CD4-positive, alpha-beta memory T cell (primary cell): Measurements from ENCODE around the gene JAKMIP1. TPM values are rescaled to one million over a fixed set of nuclear protein-coding genes. Genes with fewer than 3 reads are reported as not detected.

Experiments used
- CTCF ChIA-PET: fragments of 350-600 bp; sonication (Branson Sonifier 250); formaldehyde crosslinking; loops from one replicate; lab custom pipeline; 2021; ENCODE audit warnings: inconsistent platforms; ENCODE audit not compliant: partially characterized antibody; lab: Charles Lee
- POLR2A ChIA-PET: fragments of 350-600 bp; sonication (Branson Sonifier 250); formaldehyde crosslinking; loops from one replicate; lab custom pipeline; 2021; ENCODE audit not compliant: partially characterized antibody; lab: Charles Lee
- DNase-seq, 5 donors: peaks; one replicate each; pipeline versions ENCODE4 v3.0.0 to v3.0.0-alpha.2; 2020 to 2022; ENCODE audit warnings: mixed read lengths in 1 of 5
- H3K27ac ChIP-seq: one replicate; pipeline ENCODE4 v1.7.0; 2013; ENCODE audit warnings: low read depth, low read length
- H3K27me3 ChIP-seq: 2 replicates; pipeline ENCODE4 v1.7.0; 2013; ENCODE audit warnings: mild to moderate bottlenecking, low read length, moderate library complexity; ENCODE audit not compliant: insufficient read depth
- H3K36me3 ChIP-seq: 2 replicates; pipeline ENCODE4 v1.7.0; 2013; ENCODE audit warnings: mild to moderate bottlenecking, low read length, moderate library complexity; ENCODE audit not compliant: insufficient read depth
- H3K4me1 ChIP-seq: 2 replicates; pipeline ENCODE4 v1.7.0; 2013; ENCODE audit warnings: mild to moderate bottlenecking, low read length, moderate library complexity; ENCODE audit not compliant: insufficient read depth
- H3K4me3 ChIP-seq, 2 donors: one replicate each; pipeline ENCODE4 v1.7.0; 2013; ENCODE audit warnings: low read length in 2 of 2, mild to moderate bottlenecking in 1 of 2
- H3K9me3 ChIP-seq, 2 donors: one replicate each; pipeline ENCODE4 v1.7.0; 2013; ENCODE audit warnings: low read length in 2 of 2, control low read depth in 1 of 2; ENCODE audit not compliant: control insufficient read depth in 1 of 2
- H3K27ac Mint-ChIP-seq, 7 donors: one replicate each; pipeline ENCODE4 v1.8.0; 2020 to 2021; ENCODE audit warnings: mixed read lengths in 7 of 7, mild to moderate bottlenecking in 6 of 7, inconsistent platforms in 3 of 7, moderate library complexity in 3 of 7
- H3K27me3 Mint-ChIP-seq, 2 donors: one replicate each; pipeline ENCODE4 v1.8.0; 2020 to 2021; ENCODE audit warnings: mixed read lengths in 2 of 2
- H3K36me3 Mint-ChIP-seq, 2 donors: one replicate each; pipeline ENCODE4 v1.8.0; 2020 to 2021; ENCODE audit warnings: mixed read lengths in 2 of 2, inconsistent platforms in 1 of 2, mild to moderate bottlenecking in 1 of 2
- H3K4me1 Mint-ChIP-seq, 4 donors: one replicate each; pipeline ENCODE4 v1.8.0; 2020 to 2021; ENCODE audit warnings: mixed read lengths in 4 of 4, mild to moderate bottlenecking in 1 of 4
- H3K4me3 Mint-ChIP-seq, 8 donors: one replicate each; pipeline ENCODE4 v1.8.0; 2020 to 2021; ENCODE audit warnings: mixed read lengths in 8 of 8, mild to moderate bottlenecking in 7 of 8, moderate library complexity in 6 of 8, inconsistent platforms in 3 of 8
- H3K9me3 Mint-ChIP-seq, 8 donors: one replicate each; pipeline ENCODE4 v1.8.0; 2020 to 2021; ENCODE audit warnings: mixed read lengths in 8 of 8, mild to moderate bottlenecking in 5 of 8, inconsistent platforms in 3 of 8, moderate library complexity in 1 of 8
- intact Hi-C: fragments of 100-400 bp; cut with micrococcal nuclease; formaldehyde crosslinking; loops from one replicate; pipeline ENCODE4 v1.15.1; 2023
- polyA plus RNA-seq, 2 donors: library from polyadenylated mRNA; unstranded; fragments of 300-500 nt; fragmentation: Illumina TruSeq; gene quantifications; one replicate each; pipeline ENCODE4 v1.2.3, GENCODE V29; 2021
- total RNA-seq, 2 experiments: library from RNA; stranded (reverse); gene quantifications; one replicate each; pipeline ENCODE4 v1.2.3, GENCODE V29; 2021

Gene JAKMIP1
- total and polyA plus RNA-seq, 4 experiments from 2014 or later, result 2.5 to 11.5 (median 3.3) TPM

- H3K27ac ChIP-seq, result no peak overlapping the region
- peaks cover 10 to 15% of the 10 kb centered on the region in 2 donors for H3K36me3 Mint-ChIP-seq
- no peak overlapping the region for H3K27ac Mint-ChIP-seq
- H3K36me3 ChIP-seq, result no peaks in the 10 kb centered on the region
- H3K4me3 ChIP-seq, result no peak overlapping the region
- ChIA-PET POLR2A (interaction anchor here (2.1 kb wide), 1 partner anchor 9 kb away, joined by 15 read pairs; the partner anchor contains the start of gene JAKMIP1), CTCF (interaction anchor here (1.5 to 2.0 kb wide), 2 partner anchors 8 to 11 kb away, joined by 3 to 11 read pairs; no protein-coding TSS in a partner anchor)
- H3K27me3 Mint-ChIP-seq, result no peaks in the 10 kb centered on the region
- H3K4me1 Mint-ChIP-seq, result peaks cover 4 to 37% (median 7%) of the 10 kb centered on the region in 4 donors
- H3K9me3 Mint-ChIP-seq, result peaks cover 0 to 24% (median 8%) of the 10 kb centered on the region in 8 donors
- intact Hi-C loops, result no loop called here
- H3K4me1 ChIP-seq, result peaks cover 4% of the 10 kb centered on the region
- H3K4me3 Mint-ChIP-seq, result no peak overlapping the region
- no peak for DNase-seq
- no peaks in the 10 kb centered on the region for H3K27me3 ChIP-seq
- H3K9me3 ChIP-seq, result no peaks in the 10 kb centered on the region
These were observed 9.9 kb downstream of the JAKMIP1 start for GRCh38 chr4:6190486-6190885.

- H3K27ac ChIP-seq, result no peak overlapping the region
- no peaks in the 10 kb centered on the region for H3K9me3 ChIP-seq
- H3K27me3 ChIP-seq, result no peaks in the 10 kb centered on the region
- peaks cover 10 to 42% (median 13%) of the 10 kb centered on the region in 4 donors for H3K4me1 Mint-ChIP-seq
- POLR2A ChIA-PET, result no interaction called here
- peaks cover 9% of the 10 kb centered on the region for H3K4me1 ChIP-seq
- no peaks in the 10 kb centered on the region for H3K27me3 Mint-ChIP-seq
- no peaks in the 10 kb centered on the region for H3K36me3 ChIP-seq
- no peak overlapping the region for H3K4me3 ChIP-seq
- CTCF ChIA-PET, result interaction anchor here (0.9 kb wide), 1 partner anchor 37 kb away, joined by 3 read pairs; no protein-coding TSS in a partner anchor
- intact Hi-C loops, result loop anchor here (10.0 kb wide), 1 partner anchor 55 kb away; no protein-coding TSS in a partner anchor
- DNase-seq, result no peak
- no peak overlapping the region for H3K4me3 Mint-ChIP-seq
- H3K9me3 Mint-ChIP-seq, result peaks cover 0 to 24% (median 8%) of the 10 kb centered on the region in 8 donors
- no peak overlapping the region for H3K27ac Mint-ChIP-seq
- peaks cover 10 to 15% of the 10 kb centered on the region in 2 donors for H3K36me3 Mint-ChIP-seq
These were observed 10.8 kb downstream of the JAKMIP1 start for GRCh38 chr4:6189511-6189910.

GRCh38 chr4:6188687-6189305 is 11.6 kb downstream of the JAKMIP1 start:
- Mint-ChIP-seq H3K4me1 (peaks cover 17 to 49% (median 19%) of the 10 kb centered on the region in 4 donors), H3K27ac (no peak overlapping the region), H3K4me3 (no peak overlapping the region), H3K36me3 (peaks cover 10 to 15% of the 10 kb centered on the region in 2 donors), H3K9me3 (peaks cover 0 to 24% (median 8%) of the 10 kb centered on the region in 8 donors), H3K27me3 (no peaks in the 10 kb centered on the region)
- no peak for DNase-seq
- ChIA-PET CTCF (no interaction called here), POLR2A (no interaction called here)
- Histone ChIP-seq H3K9me3 (no peaks in the 10 kb centered on the region), H3K27me3 (no peaks in the 10 kb centered on the region), H3K36me3 (no peaks in the 10 kb centered on the region), H3K27ac (no peak overlapping the region), H3K4me1 (peaks cover 16% of the 10 kb centered on the region), H3K4me3 (no peak overlapping the region)
- intact Hi-C loops, result loop anchor here (10.0 kb wide), 1 partner anchor 54 kb away; no protein-coding TSS in a partner anchor

DNA sequence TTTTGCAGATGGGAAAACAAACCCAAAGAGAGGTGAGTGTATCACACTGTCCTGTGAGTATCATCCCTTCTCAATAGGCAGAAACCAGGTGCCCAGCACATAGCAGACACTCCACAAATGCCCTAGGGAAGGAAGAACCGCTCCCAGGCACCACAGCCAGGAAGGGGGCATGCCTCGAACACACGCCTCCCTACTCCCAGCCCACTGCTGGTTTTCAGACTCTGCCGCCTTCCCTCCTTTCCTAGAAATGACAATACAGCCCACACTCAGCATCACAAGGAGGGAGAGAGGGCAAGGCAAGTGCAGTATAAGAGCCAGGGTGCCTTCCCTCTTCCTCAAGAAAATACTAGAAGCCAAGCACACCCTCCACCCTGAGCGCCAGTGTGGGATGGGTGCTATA is 16.2 kb downstream of the JAKMIP1 start:
- Mint-ChIP-seq H3K36me3 (peaks cover 9 to 11% of the 10 kb centered on the region in 2 donors), H3K9me3 (peaks cover 0 to 29% (median 13%) of the 10 kb centered on the region in 8 donors), H3K27ac (peak overlapping the region in 4 of 7 donors; percentile 29 to 89 (median 78)), H3K4me1 (peaks cover 50 to 73% (median 59%) of the 10 kb centered on the region in 4 donors), H3K4me3 (peak overlapping the region in 5 of 8 donors; percentile 26 to 78 (median 57)), H3K27me3 (no peaks in the 10 kb centered on the region)
- no peak for DNase-seq
- intact Hi-C loops, result loop anchor here (2.0 to 10.0 kb wide), 2 partner anchors 15 to 49 kb away; no protein-coding TSS in a partner anchor
- H3K27ac ChIP-seq, result no peak overlapping the region
- ChIA-PET CTCF (no interaction called here), POLR2A (interaction anchor here (5.3 kb wide), 1 partner anchor 15 kb away, joined by 71 read pairs; the partner anchor contains the start of gene JAKMIP1)
- H3K4me3 ChIP-seq, result no peak overlapping the region
- H3K4me1 ChIP-seq, result peaks cover 60% of the 10 kb centered on the region
- H3K36me3 ChIP-seq, result no peaks in the 10 kb centered on the region
- no peaks in the 10 kb centered on the region for H3K9me3 ChIP-seq
- no peaks in the 10 kb centered on the region for H3K27me3 ChIP-seq

DNA sequence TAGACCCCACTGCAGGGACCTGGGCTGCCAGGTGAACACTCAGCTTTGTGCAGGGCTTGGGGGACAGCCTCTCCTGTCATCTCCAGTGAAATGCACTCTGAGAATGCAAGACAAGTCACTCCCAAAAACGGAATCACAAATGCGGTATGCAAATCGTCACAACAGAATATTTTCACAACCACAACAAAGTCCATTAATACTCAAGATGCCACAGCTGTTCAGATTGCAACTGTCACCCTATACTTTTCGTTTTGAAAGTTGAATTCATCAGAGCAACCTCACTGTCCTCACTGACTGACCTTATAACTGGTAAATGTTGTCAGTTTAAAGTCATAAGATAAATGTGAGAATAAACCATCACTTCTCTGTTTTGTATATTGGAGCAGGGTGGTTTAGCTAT is 16.6 kb downstream of the JAKMIP1 start:
- H3K36me3 ChIP-seq, result no peaks in the 10 kb centered on the region
- no peaks in the 10 kb centered on the region for H3K27me3 Mint-ChIP-seq
- ChIA-PET POLR2A (interaction anchor here (0.6 to 5.3 kb wide), 2 partner anchors 11 to 15 kb away, joined by 3 to 71 read pairs; partner anchors contain the start of gene JAKMIP1), CTCF (interaction anchor here (3.9 to 4.7 kb wide), 2 partner anchors 16 to 49 kb away, joined by 13 to 23 read pairs; partner anchors contain the start of gene JAKMIP1)
- peaks cover 64% of the 10 kb centered on the region for H3K4me1 ChIP-seq
- H3K4me3 ChIP-seq, result no peak overlapping the region
- no peaks in the 10 kb centered on the region for H3K27me3 ChIP-seq
- H3K4me3 Mint-ChIP-seq, result peak overlapping the region in 7 of 8 donors; percentile 41 to 78 (median 57)
- H3K4me1 Mint-ChIP-seq, result peaks cover 55 to 77% (median 63%) of the 10 kb centered on the region in 4 donors
- no peaks in the 10 kb centered on the region for H3K9me3 ChIP-seq
- H3K27ac ChIP-seq, result no peak overlapping the region
- H3K9me3 Mint-ChIP-seq, result peaks cover 0 to 29% (median 13%) of the 10 kb centered on the region in 8 donors
- peak in 4 of 5 donors; percentile 27 to 43 (median 36) for DNase-seq
- H3K27ac Mint-ChIP-seq, result peak overlapping the region in 4 of 7 donors; percentile 32 to 89 (median 62)
- intact Hi-C loops, result loop anchor here (2.0 to 10.0 kb wide), 2 partner anchors 15 to 49 kb away; no protein-coding TSS in a partner anchor
- peaks cover 9 to 11% of the 10 kb centered on the region in 2 donors for H3K36me3 Mint-ChIP-seq

- ChIA-PET CTCF (interaction anchor here (0.6 to 4.7 kb wide), 5 partner anchors 8 to 156 kb away, joined by 3 to 23 read pairs (median 12); partner anchors contain the start of gene JAKMIP1), POLR2A (interaction anchor here (5.3 kb wide), 1 partner anchor 16 kb away, joined by 71 read pairs; the partner anchor contains the start of gene JAKMIP1)
- Histone ChIP-seq H3K9me3 (no peaks in the 10 kb centered on the region), H3K27ac (no peak overlapping the region), H3K4me3 (no peak overlapping the region), H3K4me1 (peaks cover 76% of the 10 kb centered on the region), H3K27me3 (no peaks in the 10 kb centered on the region), H3K36me3 (no peaks in the 10 kb centered on the region)
- Mint-ChIP-seq H3K27ac (peak overlapping the region in 5 of 7 donors; percentile 10 to 89 (median 42)), H3K36me3 (peaks cover 3 to 10% of the 10 kb centered on the region in 2 donors), H3K27me3 (no peaks in the 10 kb centered on the region), H3K4me1 (peaks cover 64 to 88% (median 74%) of the 10 kb centered on the region in 4 donors), H3K4me3 (peak overlapping the region in 4 of 8 donors; percentile 15 to 47 (median 46)), H3K9me3 (peaks cover 2 to 26% (median 15%) of the 10 kb centered on the region in 8 donors)
- intact Hi-C loops, result loop anchor here (10.0 kb wide), 1 partner anchor 48 kb away; no protein-coding TSS in a partner anchor
- no peak for DNase-seq
These were observed 17.7 kb downstream of the JAKMIP1 start for GRCh38 chr4:6182376-6183280.
